Osteoblast (primary cell): ENCODE measurements around the gene PDGFA. TPM values are rescaled to one million over a fixed set of nuclear protein-coding genes. Genes with fewer than 3 reads are reported as not detected.
"Not testable (repeated sequence)": the region's sequence is repeated elsewhere in the genome, so short reads cannot be mapped to it uniquely, and the experiment has no call there.

ENCODE experiments used
- DNase-seq: peaks from one replicate; pipeline ENCODE4 v3.0.0; 2011; ENCODE audit warnings: low spot score, mixed read lengths; ENCODE audit not compliant: insufficient read length; ENCODE audit errors: missing footprints
- H2AFZ ChIP-seq: 2 replicates; pipeline ENCODE4 v1.6.0; 2011; ENCODE audit warnings: mild to moderate bottlenecking, low read length
- H3K27ac ChIP-seq: 2 replicates; pipeline ENCODE4 v1.5.1; 2011; ENCODE audit warnings: mild to moderate bottlenecking, low read depth, low read length, moderate library complexity
- H3K27me3 ChIP-seq: 2 replicates; pipeline ENCODE4 v1.6.0; 2012; ENCODE audit warnings: mild to moderate bottlenecking, control low read depth, inconsistent platforms, low read length, moderate library complexity; ENCODE audit not compliant: insufficient read depth
- H3K36me3 ChIP-seq: 2 replicates; pipeline ENCODE4 v1.5.1; 2011; ENCODE audit warnings: mild to moderate bottlenecking, low read length, control low read depth, moderate library complexity; ENCODE audit not compliant: insufficient read depth
- H3K4me1 ChIP-seq: 2 replicates; pipeline ENCODE4 v1.5.1; 2011; ENCODE audit warnings: mild to moderate bottlenecking, low read length, control low read depth, moderate library complexity; ENCODE audit not compliant: insufficient read depth
- H3K4me2 ChIP-seq: 2 replicates; pipeline ENCODE4 v1.6.0; 2011; ENCODE audit warnings: mild to moderate bottlenecking, low read length; ENCODE audit not compliant: insufficient read depth
- H3K4me3 ChIP-seq: fragments of 200-600 bp; sonication (generic); 3 replicates; pipeline ENCODE4 v1.5.1; 2012; ENCODE audit warnings: mild to moderate bottlenecking, low read length, inconsistent platforms; ENCODE audit not compliant: insufficient read depth
- H3K79me2 ChIP-seq: 2 replicates; pipeline ENCODE4 v1.6.0; 2012; ENCODE audit warnings: mild to moderate bottlenecking, low read length, control low read depth, inconsistent platforms; ENCODE audit not compliant: insufficient read depth
- H3K9me3 ChIP-seq: 2 replicates; pipeline ENCODE4 v1.5.1; 2011; ENCODE audit warnings: low read depth, low read length, control low read depth
- H4K20me1 ChIP-seq: 2 replicates; pipeline ENCODE4 v1.6.0; 2012; ENCODE audit warnings: mild to moderate bottlenecking, low read length, control low read depth; ENCODE audit not compliant: insufficient read depth
- total RNA-seq: library from RNA; depleted of rRNA; stranded (reverse); fragments of >200 nt; gene quantifications from 2 replicates; pipeline ENCODE4 v1.2.3, GENCODE V29; 2012
- TF ChIP-seq, protein P1 (sequence below): IDR thresholded peaks from 2 replicates; pipeline ENCODE4 v1.5.1; 2011; ENCODE audit warnings: mild to moderate bottlenecking, low read depth, low read length, moderate library complexity; ENCODE audit errors: extremely low read depth

Gene PDGFA
- total RNA-seq, 1 donor = 32.6 TPM

DNA sequence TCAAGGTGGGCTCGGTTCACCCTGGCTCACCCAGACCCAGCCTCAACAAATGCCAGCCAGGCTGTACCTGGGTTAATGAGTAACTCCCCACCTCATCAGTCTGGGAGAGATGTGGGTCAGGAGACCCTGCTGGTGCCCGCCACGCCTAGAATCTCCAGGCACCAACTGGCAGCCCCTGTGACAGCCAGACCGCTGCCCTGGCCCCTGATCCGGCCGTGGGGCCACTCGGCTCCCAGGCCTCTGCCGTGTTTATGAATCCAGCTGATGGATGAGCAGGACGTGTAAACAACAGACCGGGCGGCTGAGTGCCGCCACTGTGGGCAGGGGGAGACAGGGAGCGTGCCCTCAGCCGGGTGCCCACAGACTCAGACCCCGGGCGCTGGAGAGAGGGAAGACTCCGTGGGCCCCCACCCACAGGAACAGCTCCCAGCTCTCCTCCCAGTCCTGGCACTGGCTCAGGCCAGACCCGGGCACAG lies 34.0 kb upstream of the PDGFA start:
- Histone ChIP-seq H3K4me3 (no peak overlapping the region), H2AFZ (no peak overlapping the region), H3K27me3 (no peaks in the 10 kb centered on the region)

GRCh38 chr7:552868-553635 lies 33.4 kb upstream of the PDGFA start:
- Histone ChIP-seq H3K79me2 (no peaks in the 10 kb centered on the region), H3K9me3 (no peaks in the 10 kb centered on the region), H3K36me3 (no peaks in the 10 kb centered on the region), H3K27ac (no peak overlapping the region), H3K27me3 (no peaks in the 10 kb centered on the region), H3K4me1 (no peaks in the 10 kb centered on the region), H4K20me1 (no peaks in the 10 kb centered on the region), H3K4me3 (no peak overlapping the region), H2AFZ (no peak overlapping the region), H3K4me2 (no peak overlapping the region)
- DNase-seq = no peak
- TF ChIP-seq, protein P1, sequence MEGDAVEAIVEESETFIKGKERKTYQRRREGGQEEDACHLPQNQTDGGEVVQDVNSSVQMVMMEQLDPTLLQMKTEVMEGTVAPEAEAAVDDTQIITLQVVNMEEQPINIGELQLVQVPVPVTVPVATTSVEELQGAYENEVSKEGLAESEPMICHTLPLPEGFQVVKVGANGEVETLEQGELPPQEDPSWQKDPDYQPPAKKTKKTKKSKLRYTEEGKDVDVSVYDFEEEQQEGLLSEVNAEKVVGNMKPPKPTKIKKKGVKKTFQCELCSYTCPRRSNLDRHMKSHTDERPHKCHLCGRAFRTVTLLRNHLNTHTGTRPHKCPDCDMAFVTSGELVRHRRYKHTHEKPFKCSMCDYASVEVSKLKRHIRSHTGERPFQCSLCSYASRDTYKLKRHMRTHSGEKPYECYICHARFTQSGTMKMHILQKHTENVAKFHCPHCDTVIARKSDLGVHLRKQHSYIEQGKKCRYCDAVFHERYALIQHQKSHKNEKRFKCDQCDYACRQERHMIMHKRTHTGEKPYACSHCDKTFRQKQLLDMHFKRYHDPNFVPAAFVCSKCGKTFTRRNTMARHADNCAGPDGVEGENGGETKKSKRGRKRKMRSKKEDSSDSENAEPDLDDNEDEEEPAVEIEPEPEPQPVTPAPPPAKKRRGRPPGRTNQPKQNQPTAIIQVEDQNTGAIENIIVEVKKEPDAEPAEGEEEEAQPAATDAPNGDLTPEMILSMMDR = no peak

More for the DNA sequence above, 34.0 kb upstream of the PDGFA start:
- H3K9me3 ChIP-seq = no peaks in the 10 kb centered on the region
- no peaks in the 10 kb centered on the region for H3K36me3 ChIP-seq
- no peak overlapping the region for H3K4me2 ChIP-seq
- no peaks in the 10 kb centered on the region for H3K79me2 ChIP-seq
- H3K4me1 ChIP-seq = no peaks in the 10 kb centered on the region
- no peaks in the 10 kb centered on the region for H4K20me1 ChIP-seq
- H3K27ac ChIP-seq = no peak overlapping the region
- DNase-seq = no peak
- TF ChIP-seq, protein P1 = no peak

GRCh38 chr7:552151-552867 lies 32.7 kb upstream of the PDGFA start:
- not testable (repeated sequence) for H4K20me1 ChIP-seq, H3K79me2 ChIP-seq, H3K27me3 ChIP-seq, H3K36me3 ChIP-seq, H3K9me3 ChIP-seq, H3K4me2 ChIP-seq, DNase-seq, H3K4me1 ChIP-seq, H2AFZ ChIP-seq, H3K4me3 ChIP-seq, H3K27ac ChIP-seq

DNA sequence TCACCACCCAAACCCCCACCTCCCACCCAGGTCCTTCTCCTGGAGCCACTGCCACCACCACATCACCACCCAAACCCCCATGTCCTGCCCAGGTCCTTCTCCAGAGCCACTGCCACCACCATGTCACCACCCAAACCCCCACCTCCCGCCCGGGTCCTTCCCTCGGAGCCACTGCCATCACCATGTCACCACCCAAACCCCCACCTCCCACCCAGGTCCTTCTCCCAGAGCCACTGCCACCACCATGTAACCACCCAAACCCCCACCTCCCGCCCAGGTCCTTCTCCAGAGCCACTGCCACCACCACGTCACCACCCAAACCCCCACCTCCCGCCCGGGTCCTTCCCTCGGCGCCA lies 31.9 kb upstream of the PDGFA start:
- H3K9me3 ChIP-seq = not testable (repeated sequence)

More for the DNA sequence above, 31.9 kb upstream of the PDGFA start:
- H3K36me3 ChIP-seq, H4K20me1 ChIP-seq, H3K27me3 ChIP-seq, H3K4me3 ChIP-seq, H3K27ac ChIP-seq, H3K4me2 ChIP-seq, H3K4me1 ChIP-seq, H3K79me2 ChIP-seq, DNase-seq, H2AFZ ChIP-seq: not testable (repeated sequence)
